HCT116 (cell line): Measurements from ENCODE around the gene ADRM1. TPM values are rescaled to one million over a fixed set of nuclear protein-coding genes. Genes with fewer than 3 reads are reported as not detected.

Source experiments
- ATAC-seq: fragments of 200-7000 bp; cut with Tn5 transposase; 2 replicates; pipeline ENCODE4 v1.9.1; 2020; ENCODE audit warnings: mild to moderate bottlenecking, moderate library complexity
- BruUV-seq: library from RNA; stranded (reverse); fragments of 400-500 nt; replicated peaks from 2 replicates; lab custom pipeline; 2021; lab: Mats Ljungman, UMichigan
- CTCF ChIA-PET: fragments of 300-600 bp; sonication (Branson Sonifier 250); formaldehyde crosslinking; loops from one replicate; lab custom pipeline; 2021; ENCODE audit warnings: antibody characterized with exemption; lab: Charles Lee
- POLR2A ChIA-PET: fragments of 300-600, 350-600 bp; sonication (Branson Sonifier 250); formaldehyde crosslinking; loops from one replicate; lab custom pipeline; 2021; ENCODE audit warnings: antibody characterized with exemption; lab: Charles Lee
- RAD21 ChIA-PET, 2 experiments: fragments of 300-600 bp; sonication (Branson Sonifier 250); formaldehyde crosslinking; loops; one replicate each; lab custom pipeline; 2023; ENCODE audit warnings: low total read pairs in 2 of 2; ENCODE audit not compliant: uncharacterized antibody in 2 of 2, unreplicated experiment in 2 of 2, low non-redundant PET in 1 of 2; lab: Charles Lee
- DNase-seq: peaks from one replicate; pipeline ENCODE4 v3.0.0-alpha.2; 2010; ENCODE audit warnings: low read depth, low spot score
- H2AFZ ChIP-seq: fragments of 200-600 bp; shearing (Covaris generic), sonication (generic); 2 replicates; pipeline ENCODE4 v1.6.1; 2017; ENCODE audit warnings: low read depth, mixed run types, mixed read lengths, antibody characterized with exemption, low read length; ENCODE audit not compliant: poor library complexity, severe bottlenecking
- H3K27ac ChIP-seq: 2 replicates; pipeline ENCODE4 v1.5.1; 2012; ENCODE audit warnings: low read depth, low read length
- H3K27me3 ChIP-seq: fragments of 200-600 bp; sonication (generic); 2 replicates; pipeline ENCODE4 v1.6.1; 2016; ENCODE audit warnings: mixed run types, low read length, mixed read lengths; ENCODE audit not compliant: insufficient read depth
- H3K36me3 ChIP-seq, 2 experiments: fragments of 200-500 bp in 1 of 2; fragments of 200-600 bp in 1 of 2; sonication (Bioruptor generic) in 1 of 2; sonication (generic) in 1 of 2; 2 replicates each; pipeline versions ENCODE4 v1.5.1 to v1.6.1; 2014 to 2016; ENCODE audit warnings: low read length in 2 of 2, inconsistent platforms in 1 of 2, mixed read lengths in 1 of 2, mixed run types in 1 of 2; ENCODE audit not compliant: insufficient read depth in 2 of 2, control insufficient read depth in 1 of 2
- H3K4me1 ChIP-seq, 2 experiments: fragments of 200-600 bp in 1 of 2; sonication (generic) in 1 of 2; 2 replicates each; pipeline versions ENCODE4 v1.5.1 to v1.6.1; 2012 to 2017; ENCODE audit warnings: low read length in 2 of 2, inconsistent platforms in 1 of 2, mild to moderate bottlenecking in 1 of 2, mixed read lengths in 1 of 2, mixed run types in 1 of 2, moderate library complexity in 1 of 2; ENCODE audit not compliant: insufficient read depth in 2 of 2, control insufficient read depth in 1 of 2
- H3K4me2 ChIP-seq: fragments of 200-600 bp; sonication (generic); 2 replicates; pipeline ENCODE4 v1.6.1; 2017; ENCODE audit warnings: mixed run types, low read length, mixed read lengths
- H3K4me3 ChIP-seq, 2 experiments: fragments of 200-600 bp in 1 of 2; sonication (generic) in 1 of 2; replicated peaks in 1 of 2; 2 replicates each; pipeline ENCODE4 v1.5.1; 2011 to 2016; ENCODE audit warnings: low read length in 2 of 2, control low read depth in 1 of 2, low read depth in 1 of 2, mild to moderate bottlenecking in 1 of 2, mixed read lengths in 1 of 2, mixed run types in 1 of 2
- H3K79me2 ChIP-seq: fragments of 200-600 bp; sonication (generic); 2 replicates; pipeline ENCODE4 v1.6.1; 2017; ENCODE audit warnings: mild to moderate bottlenecking, mixed run types, low read length, moderate library complexity, mixed read lengths; ENCODE audit not compliant: insufficient read depth
- H3K9ac ChIP-seq: fragments of 200-600 bp; sonication (generic); 2 replicates; pipeline ENCODE4 v1.6.1; 2016; ENCODE audit warnings: low read length, mixed read lengths
- H3K9me2 ChIP-seq: fragments of 200-600 bp; sonication (generic), shearing (Covaris generic); 2 replicates; pipeline ENCODE4 v1.6.1; 2017; ENCODE audit warnings: mixed run types, mild to moderate bottlenecking, moderate library complexity; ENCODE audit not compliant: insufficient read depth
- H3K9me3 ChIP-seq, 2 experiments: fragments of 200-500 bp in 1 of 2; fragments of 200-600 bp in 1 of 2; sonication (Bioruptor generic) in 1 of 2; sonication (generic) in 1 of 2; 2 replicates each; pipeline ENCODE4 v1.6.1; 2014 to 2017; ENCODE audit warnings: low read length in 2 of 2, mixed read lengths in 2 of 2, inconsistent platforms in 1 of 2, low read depth in 1 of 2, mild to moderate bottlenecking in 1 of 2, mixed run types in 1 of 2, moderate library complexity in 1 of 2; ENCODE audit not compliant: control insufficient read depth in 1 of 2, insufficient read depth in 1 of 2
- H4K20me1 ChIP-seq: fragments of 200-600 bp; sonication (generic), shearing (Covaris generic); 2 replicates; pipeline ENCODE4 v1.6.1; 2017; ENCODE audit warnings: mixed run types, mild to moderate bottlenecking, moderate library complexity; ENCODE audit not compliant: insufficient read depth
- ELF1 ChIP-seq: IDR thresholded peaks from 2 replicates; pipeline ENCODE4 v1.6.1; 2012; ENCODE audit warnings: low read depth, borderline replicate concordance
- FOSL1 ChIP-seq: IDR thresholded peaks from 2 replicates; pipeline ENCODE4 v1.6.1; 2012; ENCODE audit warnings: low read depth
- MAX ChIP-seq: IDR thresholded peaks from 2 replicates; pipeline ENCODE4 v1.6.1; 2012
- POLR2AphosphoS5 ChIP-seq: IDR thresholded peaks from 2 replicates; pipeline ENCODE4 v1.6.1; 2011; ENCODE audit warnings: mild to moderate bottlenecking, low read depth, low read length, moderate library complexity
- SP1 ChIP-seq: IDR thresholded peaks from 2 replicates; pipeline ENCODE4 v1.6.1; 2012; ENCODE audit warnings: low read depth
- ZBTB33 ChIP-seq: IDR thresholded peaks from 2 replicates; pipeline ENCODE4 v1.6.1; 2011; ENCODE audit warnings: mild to moderate bottlenecking, low read length, moderate library complexity; ENCODE audit not compliant: insufficient replicate concordance; ENCODE audit errors: extremely low read depth
- ZNF274 ChIP-seq: fragments of 200-500 bp; sonication (Bioruptor generic); IDR thresholded peaks from 2 replicates; pipeline ENCODE4 v1.6.1; 2014; ENCODE audit warnings: mild to moderate bottlenecking, low read depth, low read length, inconsistent platforms
- intact Hi-C: fragments of 100-400 bp; cut with micrococcal nuclease; formaldehyde crosslinking; loops from 2 replicates; pipeline ENCODE4 v1.10.0; 2022
- total RNA-seq: library from RNA; stranded (reverse); gene quantifications from one replicate; pipeline ENCODE4 v1.2.1, GENCODE V29; 2021; ENCODE audit not compliant: unreplicated experiment

The ADRM1 gene
- total RNA-seq, 1 experiment from 2014 or later: 158 TPM

DNA sequence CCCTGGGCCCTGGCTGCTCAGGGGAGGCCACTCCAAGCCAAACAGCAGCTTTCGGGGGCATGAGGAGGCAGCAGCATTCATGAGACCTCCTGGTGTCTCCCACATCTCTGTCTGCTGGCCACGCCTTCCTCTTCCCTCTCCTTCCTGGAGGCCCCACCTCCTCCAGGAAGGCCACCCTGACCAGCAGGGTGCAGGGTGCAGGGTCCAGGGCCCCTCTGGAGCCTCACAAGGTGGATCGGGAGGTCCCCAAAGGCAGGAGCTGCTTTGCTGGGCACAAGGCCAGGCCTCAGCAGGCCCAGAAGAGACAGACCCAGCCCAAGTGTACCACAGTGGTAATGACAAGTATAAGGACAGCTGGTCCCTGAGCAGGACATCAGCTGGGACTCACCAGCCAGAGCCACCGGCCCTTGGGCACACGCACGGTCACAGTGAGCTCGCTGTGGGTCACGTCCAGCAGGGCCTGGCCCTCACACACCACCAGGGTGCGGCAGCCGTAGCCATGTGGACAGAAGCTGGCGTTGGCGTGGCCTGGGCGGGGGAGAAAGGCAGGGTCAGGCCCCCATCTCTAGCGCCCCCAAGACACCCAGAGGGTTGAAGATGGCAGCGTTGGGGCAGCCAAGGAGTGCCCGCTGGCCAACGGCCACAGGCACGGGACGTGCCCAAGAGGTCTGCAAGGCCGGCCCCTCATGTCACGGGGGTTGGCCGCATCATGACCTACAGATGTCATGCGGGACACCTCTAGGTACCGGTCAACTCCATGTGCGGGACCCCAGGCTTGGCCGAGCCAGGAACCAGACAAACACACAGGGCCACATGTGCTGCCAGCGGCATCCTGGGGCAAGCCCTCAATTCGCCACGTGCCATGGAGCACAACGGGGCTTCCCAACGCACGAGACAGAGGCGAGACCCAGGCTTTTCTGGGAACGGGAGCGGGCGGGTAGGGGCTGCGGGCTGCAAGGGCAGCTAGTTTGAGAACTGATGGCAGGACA is 26.9 kb downstream of the ADRM1 start:
- no TSS peak for BruUV-seq
- intact Hi-C loops: no loop called here
- Histone ChIP-seq H2AFZ (no peak overlapping the region), H3K36me3 (peaks cover 16 to 40% of the 10 kb centered on the region in 2 experiments; a peak in 3 of 4 replicates), H3K27me3 (no peaks in the 10 kb centered on the region), H3K9me2 (no peaks in the 10 kb centered on the region), H3K4me3 (no peak overlapping the region), H3K27ac (no peak overlapping the region), H3K79me2 (no peaks in the 10 kb centered on the region), H4K20me1 (no peaks in the 10 kb centered on the region), H3K4me2 (no peak overlapping the region), H3K9ac (no peak overlapping the region), H3K4me1 (no peaks in the 10 kb centered on the region), H3K9me3 (no peaks in the 10 kb centered on the region)
- no peak for DNase-seq
- ChIA-PET POLR2A (no interaction called here), RAD21 (no interaction called here), CTCF (no interaction called here)
- no peak for TF ChIP-seq FOSL1
- no peak for TF ChIP-seq POLR2AphosphoS5
- TF ChIP-seq ELF1: no peak
- TF ChIP-seq ZBTB33: no peak
- TF ChIP-seq ZNF274: no peak
- no peak for TF ChIP-seq SP1
- TF ChIP-seq MAX: no peak
- no peak for ATAC-seq
